ENCODE measurements around the gene ZNF786. TPM values are rescaled to one million over a fixed set of nuclear protein-coding genes. Genes with fewer than 3 reads are reported as not detected.
"Not testable (repeated sequence)": the region's sequence is repeated elsewhere in the genome, so short reads cannot be mapped to it uniquely, and the experiment has no call there.

The ZNF786 gene
- total RNA-seq, 1 experiment from 2014 or later, result 2.9 TPM

DNA sequence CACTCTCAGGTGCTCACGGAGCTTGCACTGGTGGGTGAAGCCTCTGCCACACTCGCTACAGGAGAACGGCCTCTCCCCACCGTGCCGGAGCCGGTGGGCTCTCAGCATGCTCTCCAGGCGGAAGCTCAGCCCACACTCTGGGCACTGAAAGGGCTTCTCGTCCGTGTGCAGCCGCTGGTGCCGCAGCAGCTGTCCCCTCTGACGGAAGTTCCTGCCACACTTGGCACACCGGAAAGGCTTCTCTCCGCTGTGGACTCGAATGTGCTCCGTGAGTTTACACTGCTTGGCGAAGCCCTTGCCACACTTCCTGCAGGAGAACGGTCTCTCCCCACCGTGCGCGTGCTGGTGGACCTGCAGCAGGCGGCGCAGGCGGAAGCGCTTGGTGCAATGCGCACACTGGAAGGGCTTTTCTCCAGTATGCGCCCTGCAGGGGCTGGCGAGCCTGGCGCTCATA is 19.3 kb downstream of the ZNF786 start:
- Histone ChIP-seq H3K4me3 (no peak overlapping the region), H3K27me3 (replicated peaks) (no peaks in the 10 kb centered on the region)
- DNase-seq (ENCODE audit: low read depth in 1 of 2, low spot score in 2 of 2), result no peak

DNA sequence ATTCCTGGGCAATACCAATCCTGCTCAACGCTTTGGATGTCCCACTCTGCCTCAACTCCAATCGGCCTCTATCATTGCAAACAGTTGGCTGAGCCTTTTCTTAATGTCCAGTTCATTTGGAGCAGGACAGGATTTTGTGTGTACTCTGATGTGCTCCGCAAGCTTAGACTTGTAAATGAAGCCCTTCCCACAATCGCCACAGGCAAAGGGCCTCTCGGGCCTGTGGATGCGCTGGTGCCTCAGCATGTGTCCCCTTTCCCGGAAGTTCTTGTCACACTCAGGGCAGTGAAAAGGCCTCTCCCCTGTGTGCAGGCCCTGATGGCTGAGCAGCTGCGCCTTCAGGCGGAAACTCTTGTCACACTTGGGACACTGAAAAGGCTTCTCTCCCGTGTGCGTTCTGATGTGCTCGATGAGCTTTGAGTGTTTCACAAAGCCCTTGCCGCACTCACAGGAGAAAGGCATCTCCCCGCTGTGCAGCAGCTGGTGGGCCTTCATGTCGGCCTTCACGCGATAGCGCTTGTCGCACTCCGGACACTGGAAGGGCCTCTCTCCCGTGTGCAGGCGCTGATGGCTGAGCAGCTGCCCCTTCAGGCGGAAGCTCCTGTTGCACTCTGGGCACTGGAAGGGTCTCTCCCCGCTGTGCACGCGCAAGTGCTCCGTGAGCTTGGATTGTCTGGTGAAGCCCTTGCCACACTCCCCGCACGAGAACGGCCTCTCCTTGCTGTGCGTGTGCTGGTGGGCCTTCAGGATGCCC is 20.0 kb downstream of the ZNF786 start:
- Histone ChIP-seq H3K4me3 (no peak overlapping the region), H3K9me3 (replicated peaks) (no peaks in the 10 kb centered on the region), H3K27ac (no peak overlapping the region), H3K27me3 (replicated peaks) (no peaks in the 10 kb centered on the region), H3K36me3 (peaks cover 32% of the 10 kb centered on the region), H3K4me1 (replicated peaks) (no peaks in the 10 kb centered on the region)
- DNase-seq (ENCODE audit: low read depth in 1 of 2, low spot score in 2 of 2), result no peak

More for the DNA sequence above, 19.3 kb downstream of the ZNF786 start:
- Histone ChIP-seq H3K9me3 (replicated peaks) (no peaks in the 10 kb centered on the region), H3K4me1 (replicated peaks) (no peaks in the 10 kb centered on the region), H3K36me3 (peaks cover 32% of the 10 kb centered on the region), H3K27ac (no peak overlapping the region)

DNA sequence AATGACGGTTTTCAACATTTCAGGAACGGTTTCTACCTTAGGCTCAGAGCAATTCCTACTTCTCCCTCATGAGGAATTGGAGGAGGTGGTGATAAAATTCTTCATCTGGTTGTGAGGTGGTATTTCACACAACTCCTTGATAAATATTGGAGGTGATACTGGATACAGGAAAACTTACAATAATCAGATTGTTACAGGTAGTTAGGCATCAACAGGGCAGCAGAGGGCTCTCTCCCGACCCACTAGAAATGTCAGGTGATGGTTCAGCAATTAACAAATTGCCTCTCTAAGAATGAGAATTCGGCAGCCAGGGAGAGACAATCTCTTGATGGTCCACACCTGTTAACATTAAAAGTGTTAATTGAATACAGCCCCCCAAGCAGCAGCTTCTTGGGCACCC is 22.6 kb downstream of the ZNF786 start:
- no peak overlapping the region for H3K4me3 ChIP-seq
- H3K27ac ChIP-seq, result no peak overlapping the region
- DNase-seq (ENCODE audit: low read depth in 1 of 2, low spot score in 2 of 2), result no peak
- H3K36me3 ChIP-seq, result peaks cover 27% of the 10 kb centered on the region
- no peaks in the 10 kb centered on the region for H3K9me3 ChIP-seq (replicated peaks)
- H3K4me1 ChIP-seq (replicated peaks), result 0 out of 2 replicates have a peak, but pooled peaks cover 5% of the 10 kb centered on the region
- H3K27me3 ChIP-seq (replicated peaks), result no peaks in the 10 kb centered on the region

DNA sequence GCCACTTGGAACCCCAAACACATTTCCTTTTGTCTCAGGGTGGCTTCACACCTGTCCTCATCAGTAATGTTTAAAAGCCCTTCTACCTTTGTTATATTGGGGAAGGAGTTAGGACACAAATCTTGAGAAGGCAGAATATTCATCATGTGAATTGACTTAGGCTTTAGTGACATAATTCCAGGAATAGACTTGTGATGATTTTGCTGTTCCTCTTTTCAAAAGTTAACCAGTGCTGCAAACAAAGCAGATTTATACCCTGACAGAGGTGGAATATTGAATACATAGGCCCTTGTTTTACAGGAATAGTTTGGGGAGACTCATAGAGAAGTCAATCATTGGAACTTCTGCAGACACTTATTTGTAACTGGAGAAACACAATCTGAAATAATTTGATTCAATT is 27.0 kb downstream of the ZNF786 start:
- Histone ChIP-seq H3K27me3 (replicated peaks) (no peaks in the 10 kb centered on the region), H3K36me3 (peaks cover 5% of the 10 kb centered on the region; the same call in 1 of the 2 replicates), H3K27ac (no peak overlapping the region), H3K4me1 (replicated peaks) (0 out of 2 replicates have a peak, but pooled peaks cover 5% of the 10 kb centered on the region), H3K9me3 (replicated peaks) (no peaks in the 10 kb centered on the region), H3K4me3 (no peak overlapping the region)
- DNase-seq (ENCODE audit: low read depth in 1 of 2, low spot score in 2 of 2), result no peak

DNA sequence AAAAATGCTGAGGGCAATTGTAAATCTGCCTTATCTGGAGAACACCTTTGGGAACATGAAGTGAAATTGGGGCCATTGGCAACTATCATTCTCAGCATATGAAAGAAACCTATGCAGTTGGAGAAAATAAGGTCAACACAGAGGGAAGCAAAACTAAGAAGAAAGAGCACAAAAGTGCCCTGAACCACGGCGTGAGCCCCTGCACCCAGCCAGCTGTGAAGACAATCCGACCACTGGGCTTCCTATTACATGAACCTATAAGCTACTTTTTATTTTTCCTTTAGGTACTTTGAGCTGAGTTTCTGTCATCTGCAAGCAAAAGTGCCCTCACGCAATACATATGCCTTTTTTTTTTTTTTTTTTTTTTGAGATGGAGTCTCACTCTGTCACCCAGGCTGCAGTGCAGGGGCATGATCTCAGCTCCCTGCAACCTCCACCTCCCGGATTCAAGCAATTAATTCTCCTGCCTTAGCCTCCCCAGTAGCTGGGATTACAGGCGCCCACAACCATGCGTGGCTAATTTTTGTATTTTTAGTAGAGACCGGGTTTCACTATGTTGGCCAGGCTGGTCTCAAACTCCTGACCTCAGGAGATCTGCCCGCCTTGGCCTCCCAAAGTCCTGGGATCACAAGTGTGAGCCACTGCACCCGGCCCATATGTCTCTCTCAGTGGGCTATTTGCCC is 28.2 kb downstream of the ZNF786 start:
- H3K27me3 ChIP-seq (replicated peaks); H3K9me3 ChIP-seq (replicated peaks); H3K4me3 ChIP-seq; H3K36me3 ChIP-seq; H3K4me1 ChIP-seq (replicated peaks); DNase-seq (ENCODE audit: low read depth in 1 of 2, low spot score in 2 of 2); H3K27ac ChIP-seq: not testable (repeated sequence)

DNA sequence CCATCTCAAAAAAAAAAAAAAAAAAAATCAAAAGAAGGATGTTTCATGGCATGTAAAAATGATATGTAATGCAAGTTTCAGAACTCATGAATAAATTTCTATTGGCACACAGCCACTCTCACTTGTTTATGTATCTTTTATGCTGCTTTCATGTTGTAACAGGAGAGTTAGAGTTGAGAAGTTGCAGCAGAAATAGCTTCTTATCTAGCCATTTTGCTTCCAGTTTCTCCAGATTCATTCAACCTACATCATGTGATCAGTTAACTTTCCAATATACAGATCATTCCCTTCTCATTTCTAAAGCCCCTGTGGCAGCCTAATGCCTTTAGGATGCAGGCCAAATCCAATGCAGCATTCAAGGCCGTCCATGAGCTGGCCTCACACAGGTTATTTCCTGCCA is 30.4 kb downstream of the ZNF786 start:
- H3K36me3 ChIP-seq, result no peaks in the 10 kb centered on the region
- H3K9me3 ChIP-seq (replicated peaks), result no peaks in the 10 kb centered on the region
- H3K4me1 ChIP-seq (replicated peaks), result 0 out of 2 replicates have a peak, but pooled peaks cover 5% of the 10 kb centered on the region
- DNase-seq (ENCODE audit: low read depth in 1 of 2, low spot score in 2 of 2), result no peak
- no peak overlapping the region for H3K27ac ChIP-seq
- no peaks in the 10 kb centered on the region for H3K27me3 ChIP-seq (replicated peaks)
- no peak overlapping the region for H3K4me3 ChIP-seq

DNA sequence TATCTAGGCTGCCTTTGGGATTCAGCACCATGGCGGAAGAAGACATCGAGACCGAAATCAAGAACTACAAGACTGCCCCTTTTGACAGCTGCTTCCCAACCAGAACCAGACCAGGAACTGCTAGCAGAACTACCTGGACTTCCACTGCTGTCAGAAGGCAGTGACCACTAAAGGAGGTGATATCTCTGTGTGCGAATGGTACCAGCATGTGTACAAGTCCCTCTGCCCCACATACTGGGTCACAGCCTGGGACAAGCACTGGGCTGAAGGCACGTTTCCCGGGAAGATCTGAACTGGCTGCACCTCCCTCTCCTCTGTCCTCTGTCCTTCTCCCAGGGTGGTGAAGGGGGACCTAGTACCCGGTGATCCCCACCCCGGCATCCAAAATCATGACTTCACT is 36.6 kb downstream of the ZNF786 start:
- Histone ChIP-seq H3K4me1 (replicated peaks) (no peaks in the 10 kb centered on the region), H3K36me3 (no peaks in the 10 kb centered on the region), H3K9me3 (replicated peaks) (no peaks in the 10 kb centered on the region), H3K4me3 (no peak overlapping the region), H3K27ac (no peak overlapping the region), H3K27me3 (replicated peaks) (no peaks in the 10 kb centered on the region)
- DNase-seq (ENCODE audit: low read depth in 1 of 2, low spot score in 2 of 2), result no peak

DNA sequence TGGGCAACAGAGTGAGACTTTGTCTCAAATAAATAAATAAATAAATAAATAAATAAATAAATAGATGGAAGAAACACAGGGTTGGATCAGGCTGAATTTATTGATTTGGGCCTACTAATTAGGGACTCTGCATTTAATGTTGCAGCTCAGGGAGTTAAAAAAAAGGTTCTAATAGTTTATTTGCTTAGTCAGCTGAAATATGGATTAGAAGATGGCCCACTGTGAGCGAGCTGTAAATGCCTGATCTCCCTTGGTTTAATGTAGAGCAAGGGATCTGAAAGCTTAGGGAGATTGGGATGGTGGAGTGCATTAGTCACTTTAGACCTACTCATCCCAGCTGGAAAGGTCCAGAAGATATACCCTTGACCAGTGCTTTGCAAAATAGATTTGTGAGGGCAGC is 37.1 kb downstream of the ZNF786 start:
- Histone ChIP-seq H3K4me3 (no peak overlapping the region), H3K36me3 (no peaks in the 10 kb centered on the region), H3K27ac (no peak overlapping the region), H3K9me3 (replicated peaks) (no peaks in the 10 kb centered on the region), H3K27me3 (replicated peaks) (no peaks in the 10 kb centered on the region), H3K4me1 (replicated peaks) (no peaks in the 10 kb centered on the region)
- DNase-seq (ENCODE audit: low read depth in 1 of 2, low spot score in 2 of 2), result no peak

DNA sequence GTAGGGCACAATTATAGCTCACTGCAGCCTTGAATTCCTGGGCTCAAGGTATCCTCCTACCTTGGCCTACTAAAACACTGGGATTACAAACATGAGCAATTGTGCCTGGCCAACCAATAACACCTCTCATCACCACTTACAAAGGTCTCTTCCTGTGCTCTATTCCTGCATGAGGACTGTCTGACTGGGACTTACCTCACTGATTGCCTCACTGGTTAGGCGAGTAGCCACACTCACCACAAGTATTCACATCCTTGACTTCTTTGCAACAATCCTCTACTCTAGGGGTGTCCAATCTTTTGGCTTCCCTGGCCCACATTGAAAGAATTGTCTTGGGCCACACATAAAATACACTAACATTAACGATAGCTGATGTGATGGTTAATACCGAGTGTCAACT is 39.6 kb downstream of the ZNF786 start:
- Histone ChIP-seq H3K27me3 (replicated peaks) (no peaks in the 10 kb centered on the region), H3K36me3 (no peaks in the 10 kb centered on the region), H3K4me1 (replicated peaks) (no peaks in the 10 kb centered on the region), H3K27ac (no peak overlapping the region), H3K9me3 (replicated peaks) (no peaks in the 10 kb centered on the region), H3K4me3 (no peak overlapping the region)
- DNase-seq (ENCODE audit: low read depth in 1 of 2, low spot score in 2 of 2), result no peak

DNA sequence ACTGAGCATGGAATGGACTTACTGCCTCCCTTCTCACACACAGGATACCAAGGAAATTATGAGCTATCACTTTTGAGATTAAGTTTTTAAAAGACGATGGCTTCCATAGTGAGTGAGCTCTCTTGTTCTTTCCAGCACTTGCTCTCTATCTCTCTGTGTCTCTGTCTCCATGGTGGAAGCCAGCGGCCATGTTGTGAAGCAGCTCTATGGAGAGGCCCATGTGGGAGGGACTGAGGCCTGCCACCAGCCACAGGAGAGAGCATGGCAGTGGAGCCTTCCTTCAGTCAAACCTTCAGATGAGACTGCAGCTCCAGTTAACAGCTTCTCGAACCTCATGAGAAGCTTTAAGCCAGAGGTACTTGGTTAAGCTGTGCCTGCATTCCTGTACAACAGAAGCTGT is 41.7 kb downstream of the ZNF786 start:
- no peaks in the 10 kb centered on the region for H3K27me3 ChIP-seq (replicated peaks)
- no peaks in the 10 kb centered on the region for H3K9me3 ChIP-seq (replicated peaks)
- H3K36me3 ChIP-seq, result no peaks in the 10 kb centered on the region
- H3K4me3 ChIP-seq, result no peak overlapping the region
- H3K27ac ChIP-seq, result no peak overlapping the region
- no peaks in the 10 kb centered on the region for H3K4me1 ChIP-seq (replicated peaks)
- no peak for DNase-seq (ENCODE audit: low read depth in 1 of 2, low spot score in 2 of 2)

DNA sequence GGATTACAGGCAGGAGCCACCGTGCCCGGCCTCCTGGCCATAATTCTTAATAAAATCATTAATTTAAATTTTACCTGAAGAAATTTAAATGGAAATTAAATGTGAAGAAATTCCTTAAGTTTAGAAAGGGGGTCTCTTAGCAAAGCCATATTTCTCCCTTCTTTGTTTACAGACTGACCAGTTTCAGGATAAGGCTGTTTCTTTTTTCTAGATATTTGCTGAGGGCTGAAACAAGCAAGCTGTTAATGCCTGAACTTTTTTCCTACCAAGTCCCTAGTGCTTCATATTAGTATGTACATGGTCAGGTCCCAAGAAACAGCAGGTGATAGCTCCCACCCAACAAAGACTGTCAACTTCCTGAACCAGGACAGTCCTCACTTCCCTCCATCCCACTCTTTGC is 44.1 kb downstream of the ZNF786 start:
- H3K9me3 ChIP-seq (replicated peaks), result no peaks in the 10 kb centered on the region
- no peaks in the 10 kb centered on the region for H3K36me3 ChIP-seq
- no peaks in the 10 kb centered on the region for H3K4me1 ChIP-seq (replicated peaks)
- H3K27me3 ChIP-seq (replicated peaks), result no peaks in the 10 kb centered on the region
- no peak for DNase-seq (ENCODE audit: low read depth in 1 of 2, low spot score in 2 of 2)
- no peak overlapping the region for H3K4me3 ChIP-seq
- H3K27ac ChIP-seq, result no peak overlapping the region

DNA sequence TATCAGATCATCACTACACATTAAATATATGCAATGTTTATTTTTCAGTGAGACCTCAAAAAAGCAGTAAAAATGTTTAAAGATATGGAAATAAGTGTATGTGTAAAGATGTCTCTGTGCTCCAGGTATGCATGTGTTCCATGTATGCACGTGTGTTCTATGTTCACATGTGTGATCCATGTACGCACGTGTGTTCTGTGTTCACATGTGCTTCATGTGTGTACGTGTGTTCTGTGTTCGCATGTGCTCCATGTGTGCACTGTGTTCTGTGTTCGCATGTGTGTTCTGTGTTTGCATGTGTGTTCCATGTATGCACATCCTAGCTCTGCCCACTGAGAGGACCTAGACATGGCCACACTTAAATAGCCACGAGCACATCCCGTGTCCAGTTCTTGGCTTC is 46.6 kb downstream of the ZNF786 start:
- Histone ChIP-seq H3K4me1 (replicated peaks) (no peaks in the 10 kb centered on the region), H3K27ac (no peak overlapping the region), H3K36me3 (no peaks in the 10 kb centered on the region), H3K9me3 (replicated peaks) (no peaks in the 10 kb centered on the region), H3K4me3 (no peak overlapping the region), H3K27me3 (replicated peaks) (no peaks in the 10 kb centered on the region)
- DNase-seq (ENCODE audit: low read depth in 1 of 2, low spot score in 2 of 2), result no peak

DNA sequence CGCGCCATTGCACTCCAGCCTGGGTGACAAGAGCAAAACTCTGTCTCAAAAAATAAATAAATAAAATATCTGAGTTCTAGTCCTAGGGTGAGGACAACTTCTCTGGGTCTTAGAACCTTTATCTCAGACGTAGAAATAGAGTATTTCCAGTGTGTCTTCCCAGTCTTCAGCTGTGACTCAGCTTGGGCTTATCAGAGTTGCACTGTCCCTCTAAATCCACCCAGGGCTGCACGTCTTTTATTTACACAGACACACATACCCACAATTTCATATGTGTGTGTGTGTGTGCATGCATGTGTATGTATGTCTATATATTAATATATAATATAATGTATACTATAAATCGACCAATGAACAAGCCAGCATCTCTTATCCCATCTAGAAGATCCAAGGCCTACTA is 49.2 kb downstream of the ZNF786 start:
- H3K27me3 ChIP-seq (replicated peaks), result no peaks in the 10 kb centered on the region
- H3K9me3 ChIP-seq (replicated peaks), result peaks cover 6% of the 10 kb centered on the region
- H3K27ac ChIP-seq, result no peak overlapping the region
- no peaks in the 10 kb centered on the region for H3K36me3 ChIP-seq
- no peaks in the 10 kb centered on the region for H3K4me1 ChIP-seq (replicated peaks)
- DNase-seq (ENCODE audit: low read depth in 1 of 2, low spot score in 2 of 2), result no peak
- H3K4me3 ChIP-seq, result no peak overlapping the region

DNA sequence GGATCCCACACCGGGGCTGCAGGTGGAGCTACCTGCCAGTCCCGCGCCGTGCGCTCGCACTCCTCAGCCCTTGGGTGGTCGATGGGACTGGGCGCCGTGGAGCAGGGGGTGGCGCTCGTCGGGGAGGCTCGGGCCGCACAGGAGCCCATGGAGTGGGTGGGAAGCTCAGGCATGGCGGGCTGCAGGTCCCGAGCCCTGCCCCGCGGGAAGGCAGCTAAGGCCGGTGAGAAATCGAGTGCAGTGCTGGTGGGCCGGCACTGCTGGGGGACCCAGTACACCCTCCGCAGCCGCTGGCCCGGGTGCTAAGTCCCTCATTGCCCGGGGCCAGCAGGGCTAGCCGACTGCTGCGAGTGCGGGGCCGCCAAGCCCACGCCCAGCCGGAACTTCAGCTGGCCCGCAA is 51.9 kb downstream of the ZNF786 start:
- not testable (repeated sequence) for H3K4me1 ChIP-seq (replicated peaks); H3K27ac ChIP-seq; H3K27me3 ChIP-seq (replicated peaks); H3K4me3 ChIP-seq; H3K9me3 ChIP-seq (replicated peaks); H3K36me3 ChIP-seq; DNase-seq (ENCODE audit: low read depth in 1 of 2, low spot score in 2 of 2)
